ENCODE results near the gene IRF4.

IRF4 gene

DNA sequence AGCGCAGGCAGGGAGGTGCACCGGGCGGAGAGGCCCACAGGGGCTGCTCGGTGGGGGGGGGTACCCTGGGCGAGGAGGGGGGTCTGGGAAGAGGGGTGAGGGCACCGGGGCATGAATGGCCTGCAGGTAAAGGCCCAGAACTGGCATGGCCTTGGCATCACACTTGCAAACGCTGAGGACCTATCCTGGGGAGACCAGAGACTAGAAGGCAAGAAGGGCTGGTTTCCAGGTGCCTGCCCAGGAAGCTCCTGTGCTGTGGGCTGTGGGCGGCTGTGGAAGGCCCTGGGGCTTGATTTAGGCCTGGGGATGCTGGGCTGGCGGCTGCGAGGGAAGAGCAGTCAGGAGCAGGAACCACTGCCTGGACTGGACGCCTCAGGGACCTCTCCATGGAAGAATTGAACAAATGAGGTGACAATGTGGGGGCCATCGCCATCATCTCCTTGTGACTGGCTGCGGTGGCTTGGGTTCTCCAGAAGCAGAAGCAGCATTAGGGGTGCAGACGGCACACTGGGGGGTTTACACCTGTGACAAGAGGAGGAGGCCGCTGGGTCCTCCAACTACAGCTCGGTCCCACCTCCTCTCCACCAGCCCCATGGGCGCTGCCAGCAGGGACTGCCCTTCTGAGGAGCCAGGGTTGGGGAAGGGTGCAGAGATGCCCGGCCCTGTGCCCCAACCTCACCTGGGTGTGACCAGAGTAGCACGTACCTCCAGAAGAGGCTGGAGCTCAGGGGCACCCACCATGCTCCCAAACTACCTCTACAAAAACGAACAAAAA, 32.1 kb upstream of the IRF4 start:
- H3K27ac Mint-ChIP-seq = no peak overlapping the region
- H3K4me1 Mint-ChIP-seq = peaks cover 25% of the 10 kb centered on the region
- H3K27me3 Mint-ChIP-seq = no peaks in the 10 kb centered on the region
- H3K9me3 Mint-ChIP-seq = peaks cover 9% of the 10 kb centered on the region
- no peak for ATAC-seq
- H3K36me3 Mint-ChIP-seq (ENCODE audit: low read depth) = peaks cover 2% of the 10 kb centered on the region
- no peak overlapping the region for H3K4me3 Mint-ChIP-seq
- DNase-seq = no peak

DNA sequence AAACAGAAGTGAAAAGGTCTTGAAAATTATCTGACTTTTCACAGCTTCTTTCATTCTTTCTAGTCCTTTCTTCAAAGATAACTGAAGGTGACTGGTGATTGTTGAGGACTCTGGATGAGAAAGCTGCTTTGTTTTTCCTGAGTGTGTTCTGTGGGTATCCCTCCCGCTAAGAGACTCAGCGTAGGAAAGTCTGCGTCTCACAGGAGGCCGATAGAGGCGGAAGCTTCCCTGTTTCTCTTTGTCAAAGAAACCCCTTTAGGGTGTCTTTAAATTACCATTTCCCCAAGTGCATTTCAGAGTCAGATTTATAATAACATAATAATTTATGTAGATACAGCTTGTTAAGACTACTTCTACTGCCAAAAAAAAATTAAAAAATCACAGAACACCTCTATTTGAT, 31.2 kb upstream of the IRF4 start:
- Mint-ChIP-seq H3K36me3 (ENCODE audit: low read depth) (peaks cover 2% of the 10 kb centered on the region), H3K4me1 (peaks cover 25% of the 10 kb centered on the region), H3K9me3 (peaks cover 9% of the 10 kb centered on the region), H3K27me3 (no peaks in the 10 kb centered on the region), H3K4me3 (no peak overlapping the region), H3K27ac (no peak overlapping the region)
- no peak for DNase-seq
- ATAC-seq = no peak

GRCh38 chr6:360764-361373, 30.7 kb upstream of the IRF4 start:
- ATAC-seq = no peak
- Mint-ChIP-seq H3K27ac (no peak overlapping the region), H3K4me1 (peaks cover 26% of the 10 kb centered on the region), H3K9me3 (peaks cover 13% of the 10 kb centered on the region), H3K36me3 (ENCODE audit: low read depth) (peaks cover 2% of the 10 kb centered on the region), H3K27me3 (no peaks in the 10 kb centered on the region), H3K4me3 (no peak overlapping the region)
- DNase-seq = no peak

DNA sequence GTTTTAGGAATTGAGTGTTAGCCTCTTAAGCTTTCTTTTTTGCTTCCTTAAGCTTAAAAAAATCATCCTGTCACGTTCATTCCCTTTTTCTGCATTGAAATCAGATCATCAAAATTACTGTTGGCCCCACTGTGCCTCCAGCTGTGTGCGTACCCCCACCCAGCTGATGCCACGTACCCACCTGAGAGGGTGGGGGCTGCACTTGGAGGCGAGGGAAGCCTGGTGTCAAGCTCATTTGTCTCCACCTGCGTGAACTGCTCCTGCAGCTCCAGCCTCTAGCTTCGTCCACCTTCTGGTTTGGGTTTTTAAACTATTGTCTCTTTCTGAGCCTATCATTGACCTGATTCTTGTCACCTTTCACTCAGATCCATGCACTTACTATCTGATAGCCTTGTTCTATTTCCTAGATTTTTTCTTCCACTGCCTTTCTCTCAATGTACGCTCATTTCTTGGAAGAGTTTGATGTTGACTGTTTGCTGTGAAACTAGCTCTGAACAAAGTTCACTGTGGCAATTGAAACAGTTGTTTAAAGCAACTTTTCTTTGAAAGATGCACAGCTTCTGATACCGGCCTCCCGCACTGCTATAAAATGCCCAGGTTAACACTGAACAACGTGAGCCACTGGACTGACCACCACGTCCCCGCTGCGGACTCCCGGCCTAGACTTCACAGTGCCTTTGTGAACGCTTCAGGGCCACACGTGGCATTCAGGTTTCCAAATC, 30.0 kb upstream of the IRF4 start:
- H3K4me3 Mint-ChIP-seq = no peak overlapping the region
- ATAC-seq = no peak
- peaks cover 13% of the 10 kb centered on the region for H3K9me3 Mint-ChIP-seq
- peaks cover 2% of the 10 kb centered on the region for H3K36me3 Mint-ChIP-seq (ENCODE audit: low read depth)
- DNase-seq = no peak
- no peaks in the 10 kb centered on the region for H3K27me3 Mint-ChIP-seq
- H3K4me1 Mint-ChIP-seq = peaks cover 22% of the 10 kb centered on the region
- H3K27ac Mint-ChIP-seq = no peak overlapping the region

DNA sequence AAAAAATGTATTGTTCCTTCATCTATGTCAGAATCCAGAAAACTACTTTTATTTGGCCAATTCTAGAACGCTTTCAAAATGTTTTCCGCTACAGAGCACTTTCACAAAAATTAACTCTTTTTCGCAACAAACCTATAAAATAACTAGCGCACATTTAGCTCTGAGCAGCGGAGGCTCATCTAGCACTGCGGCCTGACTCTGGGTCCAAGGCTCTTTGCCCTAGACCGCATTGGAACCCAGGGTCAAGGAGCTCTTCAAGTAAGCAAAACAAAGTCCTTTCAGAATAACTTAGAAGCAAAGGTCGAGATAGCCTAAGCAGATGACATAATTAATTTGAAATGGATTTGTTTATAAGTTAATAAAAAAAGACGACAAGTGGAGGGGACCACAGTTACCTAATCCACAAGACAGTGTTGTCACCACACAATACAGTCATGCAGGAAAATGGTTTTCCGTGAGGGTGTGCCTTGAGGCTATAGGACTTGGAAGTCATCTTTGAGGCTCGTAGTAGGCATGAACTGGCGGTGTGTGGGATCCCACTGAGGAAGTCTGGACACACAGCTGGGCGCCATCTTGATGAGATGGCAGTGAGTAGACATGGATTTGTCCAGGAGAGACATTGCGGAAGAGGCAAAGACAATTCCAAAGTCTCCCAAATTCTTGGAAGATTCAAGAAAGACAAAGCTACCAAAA, 29.2 kb upstream of the IRF4 start:
- DNase-seq (no peak), ATAC-seq (no peak)
- peaks cover 13% of the 10 kb centered on the region for H3K9me3 Mint-ChIP-seq
- H3K4me3 Mint-ChIP-seq = no peak overlapping the region
- peaks cover 14% of the 10 kb centered on the region for H3K4me1 Mint-ChIP-seq
- H3K36me3 Mint-ChIP-seq (ENCODE audit: low read depth) = no peaks in the 10 kb centered on the region
- no peaks in the 10 kb centered on the region for H3K27me3 Mint-ChIP-seq
- no peak overlapping the region for H3K27ac Mint-ChIP-seq

DNA sequence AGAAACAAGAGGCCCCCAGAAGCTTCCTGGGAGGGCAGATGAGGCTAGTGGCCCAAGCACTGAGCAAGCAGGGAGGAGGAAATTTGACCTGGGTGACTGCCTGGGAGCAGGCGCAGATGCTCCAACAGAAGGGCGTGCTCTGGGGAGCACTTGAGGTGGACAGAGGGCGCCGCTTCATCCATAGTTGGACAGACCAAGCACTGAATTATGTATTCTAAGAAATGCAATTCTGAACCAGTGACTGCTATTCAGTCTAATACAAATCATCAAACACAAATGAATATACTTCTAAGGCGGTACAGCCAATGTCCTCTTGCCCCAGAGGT, 28.7 kb upstream of the IRF4 start:
- H3K27me3 Mint-ChIP-seq = no peaks in the 10 kb centered on the region
- no peak for ATAC-seq
- no peak overlapping the region for H3K27ac Mint-ChIP-seq
- no peak for DNase-seq
- H3K4me1 Mint-ChIP-seq = peaks cover 9% of the 10 kb centered on the region
- no peaks in the 10 kb centered on the region for H3K36me3 Mint-ChIP-seq (ENCODE audit: low read depth)
- no peak overlapping the region for H3K4me3 Mint-ChIP-seq
- peaks cover 13% of the 10 kb centered on the region for H3K9me3 Mint-ChIP-seq

- Mint-ChIP-seq H3K27me3 (no peaks in the 10 kb centered on the region), H3K27ac (no peak overlapping the region), H3K4me1 (peaks cover 6% of the 10 kb centered on the region), H3K4me3 (no peak overlapping the region), H3K36me3 (ENCODE audit: low read depth) (no peaks in the 10 kb centered on the region), H3K9me3 (peaks cover 13% of the 10 kb centered on the region)
- ATAC-seq (no peak), DNase-seq (no peak)
Observed at GRCh38 chr6:363291-363690, 28.3 kb upstream of the IRF4 start.

GRCh38 chr6:363909-364308, 27.6 kb upstream of the IRF4 start:
- ATAC-seq (no peak), DNase-seq (no peak)
- peaks cover 13% of the 10 kb centered on the region for H3K9me3 Mint-ChIP-seq
- peaks cover 3% of the 10 kb centered on the region for H3K4me1 Mint-ChIP-seq
- no peaks in the 10 kb centered on the region for H3K27me3 Mint-ChIP-seq
- H3K36me3 Mint-ChIP-seq (ENCODE audit: low read depth) = no peaks in the 10 kb centered on the region
- no peak overlapping the region for H3K27ac Mint-ChIP-seq
- H3K4me3 Mint-ChIP-seq = no peak overlapping the region

DNA sequence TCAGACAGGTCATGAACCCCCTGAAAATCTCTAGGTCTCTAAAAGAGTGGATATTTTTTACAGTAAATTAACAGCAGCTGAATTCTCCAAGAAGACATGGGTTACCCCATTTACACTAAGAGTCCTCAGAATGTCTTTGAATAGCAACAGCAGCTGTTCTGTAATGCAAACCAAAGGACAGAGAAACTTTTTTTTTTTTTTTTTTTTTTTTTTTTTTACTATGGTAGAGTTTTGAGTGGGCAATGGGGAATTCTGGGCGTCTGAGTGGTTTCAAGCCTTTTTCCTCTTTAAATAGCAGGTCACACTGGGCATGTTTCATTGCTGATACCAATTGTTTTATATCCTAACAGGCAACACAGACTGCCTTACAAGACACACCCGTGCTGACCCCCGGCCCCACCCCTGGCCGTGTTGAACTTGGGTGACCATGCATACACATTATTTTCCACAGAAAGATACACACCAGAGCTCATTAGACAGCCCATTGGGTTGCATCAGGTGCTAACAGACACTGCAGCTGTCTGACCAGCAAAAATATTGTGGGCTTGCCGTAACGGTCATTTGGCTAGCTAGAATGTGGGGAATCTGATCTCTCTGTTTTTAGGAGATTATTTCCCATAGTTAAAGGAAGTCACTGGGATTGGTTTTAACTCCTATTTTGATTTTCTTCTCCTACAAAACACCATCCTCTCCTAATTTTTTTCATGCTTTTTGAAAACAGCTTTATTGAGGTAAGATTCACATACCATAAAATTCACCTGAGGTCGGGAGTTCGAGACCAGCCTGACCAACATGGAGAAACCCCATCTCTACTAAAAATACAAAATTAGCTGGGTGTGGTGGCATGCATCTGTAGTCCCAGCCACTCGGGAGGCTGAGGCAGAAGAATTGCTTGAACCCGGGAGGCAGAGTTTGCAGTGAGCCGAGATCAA, 26.7 kb upstream of the IRF4 start:
- ATAC-seq = no peak
- no peak overlapping the region for H3K4me3 Mint-ChIP-seq
- H3K4me1 Mint-ChIP-seq = peaks cover 3% of the 10 kb centered on the region

DNA sequence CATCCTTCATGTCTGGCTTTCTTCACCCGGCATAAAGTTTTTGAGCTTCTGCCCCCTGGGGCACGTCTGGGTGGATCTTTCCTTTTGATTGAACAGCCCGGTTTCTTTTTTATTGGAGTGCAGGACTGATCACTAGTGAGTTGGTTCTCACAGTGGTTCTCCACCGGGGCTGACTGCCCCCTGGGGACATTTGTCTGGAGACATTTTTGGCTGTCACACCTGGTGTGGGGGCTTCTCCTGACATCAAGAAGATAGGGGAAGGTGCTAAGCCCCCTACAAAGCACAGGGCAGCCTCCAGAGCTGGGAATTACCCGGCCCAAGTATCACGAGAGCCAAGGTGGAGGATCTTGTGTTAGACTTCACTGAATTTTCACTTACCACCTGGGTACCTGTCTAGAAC, 25.7 kb upstream of the IRF4 start:
- Mint-ChIP-seq H3K27me3 (peaks cover 3% of the 10 kb centered on the region), H3K27ac (no peak overlapping the region), H3K36me3 (ENCODE audit: low read depth) (no peaks in the 10 kb centered on the region), H3K4me1 (peaks cover 3% of the 10 kb centered on the region), H3K9me3 (peaks cover 15% of the 10 kb centered on the region), H3K4me3 (no peak overlapping the region)
- DNase-seq = no peak
- ATAC-seq = no peak

More for the DNA sequence above, 26.7 kb upstream of the IRF4 start:
- H3K27me3 Mint-ChIP-seq = peaks cover 1% of the 10 kb centered on the region
- DNase-seq = no peak
- no peaks in the 10 kb centered on the region for H3K36me3 Mint-ChIP-seq (ENCODE audit: low read depth)
- H3K27ac Mint-ChIP-seq = no peak overlapping the region
- H3K9me3 Mint-ChIP-seq = peaks cover 13% of the 10 kb centered on the region

DNA sequence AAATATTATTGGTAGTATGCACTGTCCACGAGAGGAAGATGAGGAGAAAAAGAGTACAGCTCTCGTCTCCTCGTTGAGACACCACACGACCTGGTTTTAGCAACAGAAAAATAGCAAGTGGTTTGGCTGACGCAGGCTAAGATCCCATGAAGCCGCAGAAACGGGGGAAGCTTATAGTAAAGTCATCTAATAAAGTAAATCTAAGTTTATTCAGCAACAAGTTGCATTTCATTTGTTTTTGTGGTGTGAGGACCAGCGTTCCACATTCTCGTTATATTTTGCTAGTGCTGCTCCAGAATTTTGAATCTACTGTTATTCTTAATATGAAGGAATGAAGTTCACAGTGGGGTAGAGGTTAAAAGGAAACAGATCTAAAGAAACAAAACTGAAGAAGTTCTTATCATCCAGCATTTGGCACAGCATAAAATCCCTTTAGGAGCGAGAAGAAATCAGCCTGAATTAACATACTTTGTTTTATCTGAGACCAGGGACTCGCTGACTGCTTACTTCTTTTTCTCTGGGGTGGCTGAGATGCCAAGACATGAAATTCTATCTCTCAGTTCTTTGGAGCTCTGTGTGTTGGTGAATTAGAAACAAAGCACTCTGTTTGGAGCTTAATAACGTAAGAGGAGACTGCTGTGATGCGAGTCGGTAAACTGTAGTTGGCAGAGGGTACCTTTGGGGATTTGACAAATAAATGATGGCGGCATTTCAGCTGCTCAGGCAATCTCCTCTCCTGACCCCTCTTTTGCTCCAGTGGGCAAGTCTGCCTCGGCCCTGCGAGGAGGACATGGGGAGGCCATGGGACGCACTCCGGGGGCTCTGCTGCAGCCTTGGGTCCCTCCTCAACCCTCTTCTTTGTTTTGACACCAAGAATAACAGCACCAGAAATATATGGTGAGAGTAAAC, 24.9 kb upstream of the IRF4 start:
- no peak for ATAC-seq
- no peaks in the 10 kb centered on the region for H3K36me3 Mint-ChIP-seq (ENCODE audit: low read depth)
- peaks cover 4% of the 10 kb centered on the region for H3K27me3 Mint-ChIP-seq
- H3K27ac Mint-ChIP-seq = no peak overlapping the region
- no peak overlapping the region for H3K4me3 Mint-ChIP-seq
- H3K4me1 Mint-ChIP-seq = peaks cover 3% of the 10 kb centered on the region
- peaks cover 17% of the 10 kb centered on the region for H3K9me3 Mint-ChIP-seq
- no peak for DNase-seq

- Mint-ChIP-seq H3K4me3 (no peak overlapping the region), H3K36me3 (ENCODE audit: low read depth) (no peaks in the 10 kb centered on the region), H3K27ac (no peak overlapping the region), H3K4me1 (peaks cover 3% of the 10 kb centered on the region), H3K27me3 (peaks cover 4% of the 10 kb centered on the region), H3K9me3 (peaks cover 17% of the 10 kb centered on the region)
- no peak for ATAC-seq
- DNase-seq = no peak
Observed at GRCh38 chr6:367298-367794, 24.2 kb upstream of the IRF4 start.
